Suppressor macrophage treated with lipopolysaccharide for 4 hours (primary cell): ENCODE results near the gene LPIN1.
"Not testable (repeated sequence)": the region's sequence is repeated elsewhere in the genome, so short reads cannot be mapped to it uniquely, and the experiment has no call there.

Experiments
- DNase-seq: peaks from one replicate; pipeline ENCODE4 v3.0.0-alpha.2; 2020

LPIN1 gene

GRCh38 chr2:11715987-11716652, 30.3 kb upstream of the LPIN1 start:
- DNase-seq: no peak

- DNase-seq: peak; percentile 42
Observed at GRCh38 chr2:11716689-11717321, 29.6 kb upstream of the LPIN1 start.

DNA sequence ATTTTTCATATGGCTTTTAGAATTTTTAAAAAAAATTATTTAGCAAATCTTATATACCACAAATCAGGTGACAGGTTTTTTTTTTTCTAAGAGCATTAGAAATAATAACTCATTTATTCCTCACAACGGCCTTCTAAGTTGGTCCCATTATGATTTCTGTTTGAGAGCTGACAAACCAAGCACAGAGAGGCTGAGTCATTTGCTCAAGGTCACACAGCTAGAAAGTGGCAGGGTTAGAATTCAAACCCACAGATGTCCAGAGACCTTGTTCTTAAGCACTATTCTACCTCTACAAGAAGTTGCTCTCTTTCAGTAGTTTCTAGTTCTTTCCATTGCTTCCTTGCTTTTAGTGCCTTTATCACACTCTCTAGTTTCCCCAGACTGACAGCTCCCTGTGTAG, 28.8 kb upstream of the LPIN1 start:
- DNase-seq: no peak

- no peak for DNase-seq
Observed at GRCh38 chr2:11718606-11719005, 27.8 kb upstream of the LPIN1 start.

GRCh38 chr2:11719230-11719977, 27.0 kb upstream of the LPIN1 start:
- DNase-seq: no peak

- no peak for DNase-seq
Observed at GRCh38 chr2:11720752-11721151, 25.7 kb upstream of the LPIN1 start.

- DNase-seq: no peak
Observed at GRCh38 chr2:11722292-11723060, 24.0 kb upstream of the LPIN1 start.

- DNase-seq: no peak
Observed at GRCh38 chr2:11723061-11723371, 23.4 kb upstream of the LPIN1 start.

DNA sequence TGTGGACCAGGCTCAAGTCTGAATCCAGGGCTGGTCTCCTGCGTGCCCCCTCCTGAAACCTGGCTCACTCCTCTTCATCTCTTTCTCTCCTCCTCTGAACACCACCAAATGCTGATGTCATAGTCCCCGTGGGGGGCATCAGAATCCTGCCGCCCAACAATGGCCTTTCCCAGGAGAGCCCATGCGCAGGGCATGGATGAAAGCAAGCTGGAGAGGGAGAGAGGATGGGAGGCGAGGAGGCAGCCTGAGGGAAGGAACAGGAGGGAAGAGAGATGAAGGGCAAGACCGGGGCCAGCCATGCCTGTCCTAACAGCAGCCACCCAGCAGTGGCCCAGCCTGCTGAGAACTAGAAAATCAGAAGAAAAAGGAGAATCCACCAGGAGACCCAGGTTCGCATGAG, 22.3 kb upstream of the LPIN1 start:
- DNase-seq: no peak

DNA sequence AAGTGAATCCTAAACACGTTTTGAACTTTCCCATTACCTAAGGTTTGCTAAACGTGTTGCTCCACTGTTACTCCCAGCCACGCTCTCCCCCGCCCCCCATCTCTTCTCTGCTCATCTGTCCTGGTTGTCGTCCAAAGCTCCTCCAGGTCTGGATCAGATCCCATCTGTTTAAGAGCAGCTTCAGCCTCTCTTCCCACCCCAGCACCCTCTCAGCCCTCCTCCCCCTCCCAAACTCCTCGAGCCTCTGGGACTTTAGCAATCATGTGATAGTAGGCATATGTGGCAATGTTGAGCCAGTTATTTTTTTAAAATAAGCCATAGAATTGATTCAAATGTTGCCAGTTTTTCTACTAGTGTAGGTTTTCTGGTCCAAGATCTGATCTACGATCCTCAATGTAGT, 20.0 kb upstream of the LPIN1 start:
- no peak for DNase-seq

DNA sequence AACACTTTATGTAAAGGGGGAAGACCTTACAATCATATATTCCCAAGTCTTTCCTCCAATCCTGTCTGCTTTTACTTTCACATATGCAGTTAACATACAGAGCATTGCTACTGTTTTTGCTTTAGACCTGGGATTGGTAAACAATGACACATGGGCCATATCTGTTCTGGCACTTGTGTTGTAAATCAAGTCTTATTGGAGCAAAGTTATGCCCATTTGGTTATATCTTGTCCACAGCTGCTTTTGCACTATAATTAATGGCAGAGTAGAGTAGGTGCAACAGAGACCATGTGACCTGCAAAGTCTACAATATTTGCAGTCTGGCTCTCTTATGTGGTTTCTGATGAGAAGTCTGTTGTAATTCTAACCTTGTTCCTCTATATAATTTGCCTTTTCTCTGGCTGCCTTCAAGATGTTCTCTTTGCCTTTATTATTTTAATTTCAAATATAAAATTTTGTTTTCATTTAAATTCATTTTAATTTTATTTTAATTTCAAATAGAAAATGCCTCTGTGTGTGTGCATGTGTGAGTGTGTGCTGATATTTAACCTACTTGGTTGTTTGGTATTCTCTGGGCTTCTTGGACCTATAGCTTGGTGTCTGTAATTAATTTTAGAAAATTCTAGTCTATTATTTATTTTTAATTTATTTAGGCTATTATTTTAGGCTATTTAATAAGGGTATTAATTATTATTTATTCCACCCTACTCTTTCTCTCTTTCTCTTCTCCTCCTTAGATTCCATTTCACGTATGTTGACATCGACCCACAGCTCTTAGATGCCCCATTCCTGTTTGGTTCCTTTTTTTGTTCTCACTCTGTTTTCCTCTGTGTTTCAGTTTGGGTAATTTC, 16.8 kb upstream of the LPIN1 start:
- DNase-seq: no peak

DNA sequence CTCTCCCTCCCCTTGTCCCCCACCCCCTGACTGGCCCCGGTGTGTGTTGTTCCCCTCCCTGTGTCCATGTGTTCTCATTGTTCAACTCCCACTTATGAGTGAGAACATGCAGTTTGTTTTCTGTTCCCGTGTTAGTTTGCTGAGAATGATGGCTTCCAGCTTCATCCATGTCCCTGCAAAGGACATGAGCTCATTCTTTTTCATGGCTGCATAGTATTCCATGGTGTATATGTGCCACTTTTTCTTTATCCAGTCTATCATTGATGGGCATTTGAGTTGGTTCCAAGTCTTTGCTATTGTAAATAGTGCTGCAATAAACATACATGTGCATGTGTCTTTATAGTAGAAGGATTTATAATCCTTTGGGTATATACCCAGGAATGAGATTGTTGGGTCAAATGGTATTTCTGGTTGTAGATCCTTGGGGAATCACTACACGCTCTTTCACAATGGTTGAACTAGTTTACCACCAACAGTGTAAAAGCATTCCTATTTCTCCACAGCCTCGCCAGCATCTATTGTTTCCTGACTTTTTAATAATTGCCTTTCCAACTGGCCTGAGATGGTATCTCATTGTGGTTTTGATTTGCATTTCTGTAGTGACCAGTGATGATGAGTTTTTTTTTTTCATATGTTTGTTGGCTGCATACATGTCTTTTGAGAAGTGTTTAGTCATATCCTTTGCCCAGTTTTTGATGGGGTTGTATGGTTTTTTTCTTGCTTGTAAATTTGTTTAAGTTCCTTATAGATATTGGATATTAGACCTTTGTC, 15.0 kb upstream of the LPIN1 start:
- not testable (repeated sequence) for DNase-seq

DNA sequence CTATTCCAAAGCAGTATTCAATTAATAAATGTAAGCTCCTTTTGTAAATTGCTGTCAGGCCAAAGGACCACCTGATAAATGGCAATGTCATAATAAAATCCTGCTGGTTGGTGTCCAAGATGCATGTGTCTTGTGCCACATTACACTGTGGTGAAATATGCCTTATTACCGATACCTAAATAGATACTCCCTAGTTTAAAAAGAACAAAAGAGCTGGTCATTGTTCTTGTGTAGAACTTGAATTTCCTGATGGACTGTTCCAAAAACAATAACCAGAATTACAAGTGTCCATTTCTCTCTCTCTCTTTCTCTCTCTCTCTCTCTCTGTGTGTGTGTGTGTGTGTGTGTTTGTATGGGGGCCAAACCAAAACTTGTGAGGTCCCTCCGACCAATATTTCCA, 13.8 kb upstream of the LPIN1 start:
- no peak for DNase-seq

DNA sequence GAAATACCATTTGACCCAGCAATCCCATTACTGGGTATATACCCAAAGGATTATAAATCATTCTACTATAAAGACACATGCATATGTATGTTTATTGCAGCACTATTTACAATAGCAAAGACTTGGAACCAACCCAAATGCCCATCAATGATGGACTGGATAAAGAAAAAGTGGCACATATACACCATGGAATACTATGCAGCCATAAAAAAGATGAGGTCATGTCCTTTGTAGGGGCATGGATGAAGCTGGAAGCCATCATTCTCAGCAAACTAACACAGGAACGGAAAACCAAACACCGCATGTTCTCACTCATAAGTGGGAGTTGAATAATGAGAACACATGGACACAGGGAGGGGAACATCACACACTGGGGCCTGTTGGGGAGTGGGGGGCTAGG, 8.6 kb upstream of the LPIN1 start:
- not testable (repeated sequence) for DNase-seq

DNA sequence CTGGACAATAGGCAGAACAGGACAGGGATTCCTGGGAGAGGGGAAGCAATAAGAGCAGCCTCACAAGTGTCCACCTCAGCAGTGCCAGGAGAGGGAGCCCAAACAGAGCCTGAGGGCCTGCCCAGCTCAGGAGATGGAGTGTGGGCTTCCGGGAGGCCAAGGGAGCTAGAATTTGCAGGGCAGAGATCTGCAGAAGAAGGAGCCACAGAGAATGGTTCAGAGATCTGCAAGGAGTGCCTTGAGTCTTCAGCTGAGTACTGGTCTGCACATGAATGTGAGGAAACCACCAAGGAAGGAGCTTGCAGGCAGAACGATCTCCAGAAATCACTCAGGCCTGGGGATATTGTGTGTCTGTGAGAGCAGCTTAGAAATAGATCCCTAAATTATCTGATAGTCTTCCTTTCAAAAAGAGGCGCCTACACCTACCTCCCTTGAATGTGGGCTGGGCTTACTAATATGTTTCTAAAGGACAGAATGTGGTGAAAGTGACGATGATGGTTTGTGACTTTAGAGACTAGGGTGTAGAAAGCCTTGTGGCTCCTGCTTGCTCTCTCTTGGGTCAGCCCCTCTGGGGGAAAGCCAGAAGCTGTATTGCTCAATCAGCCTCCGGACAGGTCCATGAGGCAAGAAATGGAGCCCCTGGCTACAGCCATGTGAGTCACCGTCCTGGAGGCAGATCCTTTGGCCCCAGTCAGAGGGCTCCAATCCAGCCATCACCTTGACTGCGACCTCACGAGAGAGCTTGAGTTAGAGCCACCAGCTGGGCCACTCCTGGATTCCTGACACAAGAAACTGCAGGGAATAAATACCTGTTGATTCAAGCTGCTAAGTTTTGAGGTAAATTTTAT, 7.6 kb upstream of the LPIN1 start:
- DNase-seq: peak; percentile 70

DNA sequence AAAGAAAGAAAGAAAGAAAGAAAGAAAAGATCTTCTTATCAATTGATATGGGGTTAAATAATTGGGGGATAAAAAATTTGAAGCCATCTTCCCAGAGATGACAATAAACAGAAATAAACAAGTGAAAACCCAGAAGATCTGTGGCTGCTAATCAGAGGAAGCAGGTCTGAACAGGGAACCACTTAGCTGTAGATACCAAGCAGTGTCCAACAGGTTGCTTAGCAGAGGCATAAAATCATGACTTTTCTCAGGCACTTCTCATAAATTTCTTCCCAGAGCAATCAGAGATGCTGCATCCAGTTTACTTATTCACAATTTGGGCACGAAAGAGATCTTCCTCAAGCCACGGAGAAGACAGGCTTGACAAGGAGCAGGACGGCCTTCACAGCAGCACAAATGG, 5.7 kb upstream of the LPIN1 start:
- no peak for DNase-seq

GRCh38 chr2:11742317-11742701, 4.1 kb upstream of the LPIN1 start:
- no peak for DNase-seq

DNA sequence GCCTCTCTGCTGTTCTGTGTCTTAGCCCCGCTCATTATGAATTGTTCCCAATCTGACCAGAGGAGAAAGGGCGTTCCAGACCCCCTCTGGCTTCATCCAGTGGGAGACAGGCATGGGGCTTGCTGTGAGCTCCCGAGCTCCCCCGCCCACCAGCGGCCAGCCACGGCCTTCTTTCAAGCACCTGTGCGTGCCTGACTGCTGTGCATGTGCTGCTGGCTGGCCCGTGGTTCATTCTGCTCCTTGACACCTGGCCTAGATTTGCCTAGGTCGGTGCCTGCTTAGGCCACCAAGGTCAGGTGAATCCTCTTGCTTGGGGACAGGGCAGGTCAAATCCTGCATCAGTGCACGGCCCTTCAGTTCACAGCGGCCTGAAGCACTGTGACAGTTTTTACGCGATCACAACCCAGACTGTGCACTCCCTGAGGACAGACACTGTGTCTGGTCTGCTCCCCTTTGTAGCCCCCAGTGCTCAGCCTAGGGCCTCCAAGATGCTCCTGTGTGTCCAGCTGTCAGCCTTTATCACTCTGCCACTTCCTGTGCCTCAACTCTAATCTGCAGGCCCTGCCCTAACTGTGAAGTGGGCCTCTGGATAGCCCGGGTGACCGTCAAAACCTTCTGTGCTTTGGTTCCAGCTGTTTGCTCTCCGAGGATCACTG, 3.6 kb upstream of the LPIN1 start:
- no peak for DNase-seq

DNA sequence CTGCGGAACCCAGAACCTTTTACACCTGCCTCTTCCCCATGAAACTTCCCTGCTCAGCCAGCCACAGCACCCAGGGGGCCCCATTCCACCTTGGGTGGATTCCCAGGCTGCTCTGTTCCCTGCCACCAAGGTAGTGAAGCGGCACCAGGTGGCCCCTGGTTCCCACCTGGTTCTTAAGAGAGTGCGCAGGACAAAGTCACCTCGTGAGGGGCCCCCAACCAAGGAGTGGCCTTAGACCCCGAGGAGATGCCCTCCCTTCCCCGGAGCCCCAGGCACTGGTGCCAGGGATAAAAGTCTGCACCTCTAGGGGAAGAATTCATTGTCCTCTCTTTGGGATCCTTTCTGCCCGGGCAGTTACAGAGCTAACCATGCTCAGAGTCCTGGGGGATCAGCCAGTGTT, 3.1 kb upstream of the LPIN1 start:
- DNase-seq: no peak

- peak; percentile 98 for DNase-seq
Observed at GRCh38 chr2:11743846-11744553, 2.4 kb upstream of the LPIN1 start.
